Stimulated activated CD4-positive, alpha-beta T cell treated with anti-CD3 and anti-CD28 coated beads, Interleukin-4, amount 100 ng/mL, for 48 hours (primary cell): ENCODE measurements around the gene PDZRN3.

Experiments used
- DNase-seq, 2 donors: peaks; one replicate each; pipeline ENCODE4 v3.0.0-alpha.2; 2020; ENCODE audit warnings: low read depth in 2 of 2

PDZRN3 gene

GRCh38 chr3:73389928-73390327, 234.8 kb downstream of the PDZRN3 start:
- no peak for DNase-seq

GRCh38 chr3:73389117-73389813, 235.5 kb downstream of the PDZRN3 start:
- no peak for DNase-seq

- no peak for DNase-seq
These were observed 239.2 kb downstream of the PDZRN3 start for GRCh38 chr3:73385568-73385967.

- no peak for DNase-seq
These were observed 240.4 kb downstream of the PDZRN3 start for GRCh38 chr3:73384091-73384906.

DNA sequence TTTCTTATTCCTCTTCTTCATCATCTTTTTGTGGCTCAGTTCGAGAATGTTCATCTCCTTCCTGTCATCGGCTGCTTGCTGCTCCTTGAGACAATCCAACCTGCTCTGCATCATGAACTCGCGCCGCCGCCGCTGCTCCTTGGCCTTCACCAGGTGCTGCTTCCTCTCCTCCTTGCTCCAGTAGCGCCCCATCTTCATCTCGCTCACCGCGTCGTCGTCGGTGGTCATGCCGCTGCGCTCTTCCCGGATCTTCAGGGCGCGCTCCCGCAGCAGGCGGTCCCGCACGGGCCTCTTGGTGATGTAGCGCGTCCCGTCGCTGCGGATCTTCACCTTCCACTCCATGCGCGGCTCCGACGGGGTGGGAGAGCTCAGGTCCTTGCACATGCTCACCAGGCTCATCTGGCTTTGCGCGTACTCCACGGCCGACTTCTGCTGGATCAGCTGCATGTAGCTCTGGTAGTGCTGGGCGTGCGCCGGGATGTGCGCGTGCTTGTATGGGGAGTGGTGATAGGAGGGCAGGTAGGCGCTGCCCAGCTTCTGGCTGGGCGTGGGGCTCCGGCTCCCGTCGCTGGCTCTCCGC, 241.2 kb downstream of the PDZRN3 start:
- DNase-seq: no peak

DNA sequence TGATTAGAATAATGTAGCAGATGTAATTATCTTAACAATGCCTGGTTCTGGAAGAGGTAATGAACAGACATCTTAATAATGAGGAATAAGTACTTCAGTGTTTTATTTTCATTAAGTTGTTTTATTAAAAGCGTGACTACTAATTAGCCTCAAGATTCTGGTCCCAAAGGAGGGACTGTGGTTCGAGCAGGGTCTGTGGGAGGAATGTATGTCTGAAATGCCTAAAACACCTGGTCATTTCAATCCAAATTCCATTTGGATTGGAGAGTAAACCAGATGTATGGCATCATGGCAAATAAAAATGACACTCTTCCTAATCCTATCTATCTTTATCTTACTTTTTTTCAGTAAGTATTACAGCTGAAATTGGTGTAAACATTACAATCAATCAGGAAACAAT, 243.2 kb downstream of the PDZRN3 start:
- DNase-seq: no peak

GRCh38 chr3:73380735-73381532, 243.8 kb downstream of the PDZRN3 start:
- no peak for DNase-seq

GRCh38 chr3:73379465-73379864, 245.3 kb downstream of the PDZRN3 start:
- DNase-seq: no peak

GRCh38 chr3:73378207-73378606, 246.5 kb downstream of the PDZRN3 start:
- no peak for DNase-seq

GRCh38 chr3:73365756-73366397, 258.9 kb downstream of the PDZRN3 start:
- DNase-seq: no peak

- DNase-seq: no peak
These were observed 260.2 kb downstream of the PDZRN3 start for GRCh38 chr3:73364517-73364916.

DNA sequence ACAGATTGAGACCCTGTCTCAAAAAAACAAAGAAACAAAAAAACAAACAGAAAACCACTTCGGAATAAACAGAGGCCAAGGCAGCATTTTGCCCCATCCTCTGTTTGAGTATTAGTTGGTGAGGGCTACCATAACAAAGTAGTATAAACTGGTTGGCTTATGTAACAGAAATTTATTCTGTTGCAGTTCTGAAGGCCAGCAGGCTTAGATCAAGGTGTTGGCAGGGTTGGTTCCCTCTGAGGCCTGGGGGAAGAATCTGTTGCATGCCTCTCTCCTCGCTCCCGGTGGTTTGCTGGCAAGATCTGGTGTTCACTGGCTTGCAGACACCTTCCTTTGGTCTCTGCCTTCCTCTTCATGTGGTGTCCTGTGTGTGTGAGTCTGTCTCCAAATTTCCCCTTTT, 261.6 kb downstream of the PDZRN3 start:
- DNase-seq: no peak

GRCh38 chr3:73361591-73361990, 263.1 kb downstream of the PDZRN3 start:
- no peak for DNase-seq

DNA sequence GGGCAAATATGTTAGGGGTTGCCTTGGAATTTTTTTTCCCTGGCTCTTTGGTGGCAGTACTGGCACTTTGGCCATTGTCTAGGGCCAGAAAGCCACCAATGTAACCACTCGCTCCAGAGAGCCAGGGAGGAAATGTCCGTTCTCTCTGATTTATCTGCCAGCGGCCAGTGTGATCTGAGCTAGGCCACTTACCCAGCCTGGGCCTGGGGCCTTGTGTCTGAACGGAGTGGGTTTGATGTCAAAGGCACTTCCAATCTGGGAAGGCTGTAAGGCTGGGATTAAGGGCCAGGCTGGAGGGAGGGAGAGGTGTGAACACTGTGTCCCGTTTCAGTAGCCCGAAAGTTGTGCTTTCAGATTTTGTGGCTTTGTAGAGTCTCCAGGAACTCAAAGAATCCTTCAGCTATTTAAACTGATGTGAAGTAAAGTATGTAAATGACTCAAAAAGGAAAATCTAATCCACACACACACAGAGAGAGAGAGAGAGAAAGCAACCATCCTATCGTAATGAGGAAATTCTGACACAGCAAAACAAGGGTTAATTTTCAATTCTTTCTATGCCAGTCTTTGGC, 271.0 kb downstream of the PDZRN3 start:
- DNase-seq: no peak

GRCh38 chr3:73352841-73353645, 271.7 kb downstream of the PDZRN3 start:
- DNase-seq: no peak

DNA sequence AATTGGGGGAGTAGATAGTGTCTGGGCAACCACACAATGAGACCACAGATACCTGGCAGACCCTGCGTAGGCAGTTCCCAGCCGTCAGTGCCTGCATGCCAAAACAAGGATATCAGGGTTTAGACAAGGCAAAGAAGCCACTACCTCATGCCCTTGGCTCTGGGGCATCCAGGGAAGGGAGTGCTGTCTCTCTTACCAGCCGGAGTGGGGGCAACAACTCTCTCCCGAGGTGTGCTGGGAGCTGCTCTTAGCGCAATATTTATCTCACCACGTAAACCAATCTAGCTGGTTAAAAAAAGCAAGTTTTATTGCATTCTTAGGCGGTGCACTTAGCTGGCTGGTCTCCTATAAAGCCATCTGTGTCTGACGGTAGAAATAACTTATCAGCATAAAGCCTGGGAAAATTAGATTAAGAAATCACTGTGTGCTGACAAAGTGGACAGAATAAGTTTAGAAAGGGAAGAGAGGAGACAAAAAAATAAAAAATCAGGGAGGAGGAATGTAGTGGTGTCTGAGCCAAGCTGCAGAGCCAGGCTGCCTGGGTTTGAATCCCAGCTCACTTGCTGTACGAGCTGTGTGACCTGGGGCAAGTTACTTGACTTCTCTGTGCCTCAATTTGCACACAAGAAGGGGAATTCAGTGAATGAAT, 273.2 kb downstream of the PDZRN3 start:
- DNase-seq: no peak

DNA sequence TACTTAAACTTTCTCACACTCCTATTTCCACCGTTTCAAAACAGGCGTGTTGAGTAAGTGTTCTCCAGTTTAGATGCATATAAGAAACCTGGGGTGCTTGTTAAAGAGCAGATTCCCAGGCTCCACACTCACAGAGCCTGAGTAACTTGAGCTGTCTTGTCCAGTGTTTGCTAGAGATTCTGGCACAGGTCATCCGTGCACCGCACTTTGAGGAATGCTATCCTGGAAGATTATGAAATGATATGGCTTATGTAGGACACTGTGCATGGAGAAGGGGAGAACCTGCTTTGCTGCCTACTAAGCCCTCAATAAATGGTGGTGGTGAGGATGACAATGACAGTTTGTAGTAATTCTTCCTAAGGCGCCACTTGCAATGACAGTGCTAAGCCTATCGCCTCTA, 273.7 kb downstream of the PDZRN3 start:
- no peak for DNase-seq

- DNase-seq: no peak
These were observed 275.1 kb downstream of the PDZRN3 start for GRCh38 chr3:73349657-73350056.

DNA sequence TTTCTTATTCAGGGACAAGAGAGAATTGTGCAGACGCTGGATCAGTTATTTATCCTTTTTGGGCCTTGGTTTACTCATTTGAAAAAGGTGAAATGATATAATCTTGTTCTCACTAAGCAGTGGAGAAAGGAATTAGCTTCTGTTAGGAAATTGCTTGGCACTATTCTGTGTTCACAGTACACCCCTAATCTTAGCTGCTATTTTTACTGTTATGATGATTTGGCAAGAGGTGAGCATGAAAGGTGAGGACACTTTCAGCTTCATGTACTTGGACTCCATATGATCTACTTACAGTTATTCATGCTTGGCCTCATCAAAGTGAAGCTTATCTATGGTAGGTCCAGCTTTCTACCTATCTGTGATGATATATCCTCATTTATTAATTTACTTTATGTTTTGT, 282.7 kb downstream of the PDZRN3 start:
- no peak for DNase-seq
